H1 (cell line): ENCODE results near the gene NTRK1. TPM values are rescaled to one million over a fixed set of nuclear protein-coding genes. Genes with fewer than 3 reads are reported as not detected.

Experiments used
- CTCF ChIA-PET: fragments of 300-600 bp; sonication (Branson Sonifier 250); formaldehyde crosslinking; loops from one replicate; lab custom pipeline; 2021; ENCODE audit not compliant: partially characterized antibody; lab: Charles Lee
- POLR2A ChIA-PET: fragments of 300-600 bp; sonication (Branson Sonifier 250); formaldehyde crosslinking; loops from one replicate; lab custom pipeline; 2021; ENCODE audit warnings: inconsistent platforms; ENCODE audit not compliant: partially characterized antibody; lab: Charles Lee
- DNase-seq, 2 experiments: peaks; one replicate each; pipeline versions ENCODE4 v3.0.0 to v3.0.0-alpha.2; 2010 to 2022; ENCODE audit warnings: low spot score in 2 of 2, low read depth in 1 of 2, mixed read lengths in 1 of 2
- FAIRE-seq: peaks from 2 replicates; lab custom pipeline; 2011; peaks lifted over from hg19 to GRCh38; lab: Jason Lieb, UNC
- H2AFZ ChIP-seq: 2 replicates; pipeline ENCODE4 v1.8.1; 2012; ENCODE audit warnings: low read length, inconsistent platforms
- H2AK5ac ChIP-seq: 2 replicates; pipeline ENCODE4 v1.6.1; 2013; ENCODE audit warnings: low read depth, low read length
- H2BK120ac ChIP-seq: replicated peaks from 2 replicates; pipeline ENCODE3; 2013; ENCODE audit warnings: low read depth, low read length, inconsistent platforms
- H2BK12ac ChIP-seq: 2 replicates; pipeline ENCODE4 v1.6.1; 2013; ENCODE audit warnings: low read depth, low read length
- H2BK15ac ChIP-seq: 2 replicates; pipeline ENCODE4 v1.6.1; 2013; ENCODE audit warnings: low read length
- H2BK20ac ChIP-seq: 2 replicates; pipeline ENCODE4 v1.6.1; 2013; ENCODE audit warnings: low read length
- H2BK5ac ChIP-seq: 2 replicates; pipeline ENCODE4 v1.6.1; 2013; ENCODE audit warnings: low read depth, low read length
- H3K14ac ChIP-seq: 2 replicates; pipeline ENCODE4 v1.6.1; 2013; ENCODE audit warnings: inconsistent platforms; ENCODE audit not compliant: insufficient read length
- H3K18ac ChIP-seq: 2 replicates; pipeline ENCODE4 v1.6.1; 2013; ENCODE audit warnings: low read length; ENCODE audit errors: extremely low read depth
- H3K23ac ChIP-seq: 2 replicates; pipeline ENCODE4 v1.6.1; 2013; ENCODE audit warnings: inconsistent platforms; ENCODE audit not compliant: insufficient read length
- H3K23me2 ChIP-seq: 2 replicates; pipeline ENCODE4 v1.6.1; 2013; ENCODE audit warnings: low read depth, low read length
- H3K27ac ChIP-seq: 2 replicates; pipeline ENCODE4 v1.6.1; 2011; ENCODE audit warnings: low read depth, low read length, inconsistent platforms
- H3K27me3 ChIP-seq, 4 experiments: replicated peaks in 1 of 4; 1 replicate in 1 of 4; 2 replicates in 3 of 4; pipeline versions ENCODE4 v1.6.1 to v1.8.1; 2011 to 2013; ENCODE audit warnings: low read length in 3 of 4, mild to moderate bottlenecking in 3 of 4, inconsistent platforms in 2 of 4, mixed read lengths in 2 of 4, moderate library complexity in 1 of 4; ENCODE audit not compliant: control insufficient read depth in 3 of 4, insufficient read depth in 3 of 4; ENCODE audit errors: extremely low read depth in 1 of 4
- H3K36me3 ChIP-seq, 4 experiments: 2 replicates each; pipeline versions ENCODE4 v1.6.1 to v1.8.1; 2011 to 2013; ENCODE audit warnings: mild to moderate bottlenecking in 4 of 4, low read length in 3 of 4, moderate library complexity in 2 of 4, control low read depth in 1 of 4, inconsistent platforms in 1 of 4; ENCODE audit not compliant: insufficient read depth in 4 of 4, control insufficient read depth in 2 of 4
- H3K4ac ChIP-seq: replicated peaks from 2 replicates; pipeline ENCODE3; 2013; ENCODE audit warnings: low read length, low read depth, mixed read lengths, inconsistent platforms; ENCODE audit not compliant: insufficient read length
- H3K4me1 ChIP-seq, 4 experiments: replicated peaks in 1 of 4; 1 replicate in 1 of 4; 2 replicates in 3 of 4; pipeline versions ENCODE4 v1.6.1 to v1.8.1; 2011 to 2013; ENCODE audit warnings: low read length in 3 of 4, inconsistent platforms in 2 of 4, mixed read lengths in 1 of 4; ENCODE audit not compliant: insufficient read depth in 4 of 4, control insufficient read depth in 3 of 4
- H3K4me2 ChIP-seq, 2 experiments: 2 replicates each; pipeline versions ENCODE4 v1.6.1 to v1.8.1; 2011 to 2013; ENCODE audit warnings: low read depth in 2 of 2, low read length in 2 of 2, control low read depth in 1 of 2, inconsistent platforms in 1 of 2, mild to moderate bottlenecking in 1 of 2; ENCODE audit not compliant: insufficient read depth in 1 of 2
- H3K4me3 ChIP-seq, 4 experiments: fragments of 200-600, 300-600 bp in 1 of 4; sonication (generic), shearing (Covaris generic), sonication (Bioruptor Twin) in 1 of 4; 2 replicates each; pipeline versions ENCODE4 v1.5.1 to v1.8.1; 2011 to 2016; ENCODE audit warnings: low read length in 4 of 4, low read depth in 3 of 4, control low read depth in 2 of 4, inconsistent platforms in 2 of 4, mild to moderate bottlenecking in 2 of 4, mixed read lengths in 1 of 4, moderate library complexity in 1 of 4; ENCODE audit not compliant: insufficient read depth in 2 of 4; ENCODE audit errors: extremely low read depth in 1 of 4
- H3K56ac ChIP-seq: replicated peaks from 2 replicates; pipeline ENCODE3; 2013; ENCODE audit warnings: low read depth, mild to moderate bottlenecking, mixed read lengths, low read length, inconsistent platforms; ENCODE audit not compliant: insufficient read length
- H3K79me1 ChIP-seq: 2 replicates; pipeline ENCODE4 v1.6.1; 2013; ENCODE audit warnings: low read depth, low read length, control low read depth
- H3K79me2 ChIP-seq, 2 experiments: 2 replicates each; pipeline versions ENCODE4 v1.6.1 to v1.8.1; 2012 to 2013; ENCODE audit warnings: low read length in 2 of 2, mild to moderate bottlenecking in 2 of 2, inconsistent platforms in 1 of 2; ENCODE audit not compliant: insufficient read depth in 2 of 2, control insufficient read depth in 1 of 2
- H3K9ac ChIP-seq, 4 experiments: replicated peaks in 1 of 4; 1 replicate in 1 of 4; 2 replicates in 3 of 4; pipeline versions ENCODE4 v1.6.1 to v1.8.1; 2011 to 2013; ENCODE audit warnings: low read depth in 3 of 4, low read length in 3 of 4, control low read depth in 2 of 4, mild to moderate bottlenecking in 2 of 4, moderate library complexity in 2 of 4, inconsistent platforms in 1 of 4; ENCODE audit errors: extremely low read depth in 1 of 4
- H3K9me3 ChIP-seq, 2 experiments: 2 replicates each; pipeline versions ENCODE4 v1.6.1 to v1.8.1; 2012 to 2013; ENCODE audit warnings: mild to moderate bottlenecking in 2 of 2, moderate library complexity in 2 of 2, control low read depth in 1 of 2, inconsistent platforms in 1 of 2, low read depth in 1 of 2, low read length in 1 of 2, mixed read lengths in 1 of 2; ENCODE audit not compliant: insufficient read depth in 2 of 2
- H4K20me1 ChIP-seq, 2 experiments: replicated peaks in 1 of 2; 2 replicates each; pipeline versions ENCODE3 to v1.8.1; 2011 to 2013; ENCODE audit warnings: inconsistent platforms in 2 of 2, low read length in 2 of 2, mild to moderate bottlenecking in 1 of 2; ENCODE audit not compliant: insufficient read depth in 2 of 2, control insufficient read depth in 1 of 2
- H4K5ac ChIP-seq: 2 replicates; pipeline ENCODE4 v1.6.1; 2013; ENCODE audit warnings: low read length, low read depth, mixed read lengths, inconsistent platforms; ENCODE audit not compliant: insufficient read length
- H4K8ac ChIP-seq: 2 replicates; pipeline ENCODE4 v1.8.0; 2013; ENCODE audit warnings: mild to moderate bottlenecking, moderate library complexity, low read length, inconsistent platforms; ENCODE audit not compliant: insufficient read depth; ENCODE audit errors: extremely low read depth
- H4K91ac ChIP-seq: replicated peaks from 2 replicates; pipeline ENCODE3; 2013; ENCODE audit warnings: low read length, mixed read lengths, inconsistent platforms; ENCODE audit not compliant: insufficient read length
- RAD21 ChIP-seq, 2 experiments: IDR thresholded peaks in 1 of 2; conservative IDR thresholded peaks in 1 of 2; 2 replicates each; pipeline ENCODE4 v1.6.1; 2011; ENCODE audit warnings: low read depth in 2 of 2, low read length in 2 of 2, improper control_type of control experiment in 1 of 2, inconsistent platforms in 1 of 2, mild to moderate bottlenecking in 1 of 2, moderate library complexity in 1 of 2
- SUZ12 ChIP-seq: fragments of 200-600 bp; sonication (generic); IDR thresholded peaks from 2 replicates; pipeline ENCODE4 v1.6.1; 2012; ENCODE audit warnings: mild to moderate bottlenecking, inconsistent platforms, low read length, moderate library complexity, mixed read lengths
- WGBS, 2 experiments: shearing (Covaris generic) in 1 of 2; methylation state at CpG; one replicate each; pipeline versions ENCODE4 v1.1.6 to v1.1.7; 2013 to 2015; ENCODE audit warnings: low lambda C conversion rate in 2 of 2, mixed read lengths in 2 of 2, inconsistent platforms in 1 of 2, low coverage in 1 of 2, missing lambda C conversion rate in 1 of 2; ENCODE audit not compliant: insufficient replicate concordance in 2 of 2, insufficient coverage in 1 of 2, insufficient read length in 1 of 2; ENCODE audit errors: extremely low coverage in 1 of 2, missing lambda C conversion rate in 1 of 2; 5-methylcytosine and 5-hydroxymethylcytosine counted together
- polyA plus RNA-seq, 7 experiments: library from polyadenylated mRNA; depleted of rRNA in 3 of 7; stranded (reverse) in 5 of 7; unstranded in 2 of 7; fragments of >200 nt in 5 of 7; fragments of 200-250 nt in 2 of 7; gene quantifications; 1 replicate in 5 of 7; 2 replicates in 1 of 7; 4 replicates in 1 of 7; pipeline versions ENCODE4 v1.2.1 to v1.2.3, GENCODE V29; 2011 to 2013; ENCODE audit warnings: missing spikeins in 2 of 7, mixed read lengths in 2 of 7
- total RNA-seq: library from RNA; stranded (reverse); fragmentation: NEBNext Ultra II Directional; extraction: Animal tissue kit (Norgen Biotek cat#: 25700); gene quantifications from 2 replicates; pipeline ENCODE4 v1.2.1, GENCODE V29; 2021

The NTRK1 gene
- total and polyA plus RNA-seq, 2 of the 8 experiments (the other 6 are each of a cell fraction or from before 2014, with no cell fraction given) = 0.12 to 0.24 TPM

GRCh38 chr1:156864796-156865195 is 4.1 kb downstream of the NTRK1 start:
- H3K79me2 ChIP-seq = no peaks in the 10 kb centered on the region
- no peak overlapping the region for H2BK120ac ChIP-seq
- no peak overlapping the region for H2BK12ac ChIP-seq
- DNase-seq (no peak), FAIRE-seq (no peak)
- no peak overlapping the region for H3K4me2 ChIP-seq
- POLR2A ChIA-PET = interaction anchor here (1.0 kb wide), 1 partner anchor 98 kb away, joined by 5 read pairs; the partner anchor contains the start of gene PRCC
- H3K27ac ChIP-seq = no peak overlapping the region
- no peaks in the 10 kb centered on the region for H3K79me1 ChIP-seq
- H2BK5ac ChIP-seq = no peak overlapping the region
- peaks cover 30 to 56% (median 48%) of the 10 kb centered on the region in 4 experiments for H3K27me3 ChIP-seq
- peaks cover 0 to 16% (median 12%) of the 10 kb centered on the region in 4 experiments; a peak in 5 of 7 replicates for H3K4me1 ChIP-seq
- no peak overlapping the region for H3K18ac ChIP-seq
- peaks cover 0 to 2% (median 0%) of the 10 kb centered on the region in 4 experiments; a peak in 1 of 8 replicates for H3K36me3 ChIP-seq
- no peaks in the 10 kb centered on the region for H3K9me3 ChIP-seq
- CTCF ChIA-PET = interaction anchor here (0.6 to 25.2 kb wide), 10 partner anchors 15 to 182 kb away, joined by 3 to 719 read pairs (median 44); partner anchors contain the start of genes LRRC71 and PEAR1
- no peak overlapping the region for H2AK5ac ChIP-seq
- H3K23ac ChIP-seq = no peak overlapping the region
- no peak overlapping the region for H3K14ac ChIP-seq
- peaks cover 9% of the 10 kb centered on the region; the same call in 1 of the 2 replicates for H3K23me2 ChIP-seq
- no peak overlapping the region for H3K4ac ChIP-seq
- H4K8ac ChIP-seq = no peak overlapping the region
- peaks cover 1 to 7% of the 10 kb centered on the region in 2 experiments for H4K20me1 ChIP-seq
- TF ChIP-seq RAD21 (IDR thresholded peaks at IDR 0.05 in 1 of 2, conservative IDR thresholded peaks at IDR 0.05 in 1 of 2; ENCODE audit: low read depth in 2 of 2, low read length in 2 of 2) = 0 out of 4 replicates have a peak, but pooled peaks of 1 of the 2 experiments have one; percentile 9
- TF ChIP-seq SUZ12 = no peak
- H4K91ac ChIP-seq = no peak overlapping the region
- H3K9ac ChIP-seq = no peak overlapping the region
- H2BK15ac ChIP-seq = no peak overlapping the region
- WGBS, 2 experiments = 93% methylated on average over 3 of the region's 4 CpGs; no CpG with 5 or more reads in 1 of the 2 experiments
- H4K5ac ChIP-seq = no peak overlapping the region
- H3K4me3 ChIP-seq = no peak overlapping the region
- no peak overlapping the region for H2AFZ ChIP-seq
- no peak overlapping the region for H2BK20ac ChIP-seq
- no peak overlapping the region for H3K56ac ChIP-seq
